Lung (tissue), 12 donors: ENCODE data around the gene PEX5L. TPM values are rescaled to one million over a fixed set of nuclear protein-coding genes. Genes with fewer than 3 reads are reported as not detected.
A peak's percentile ranks its signal among the peaks of the same experiment; 100 is the strongest.

Source experiments
- ATAC-seq: fragments of 200-7000 bp; cut with Tn5 transposase; one replicate; pipeline ENCODE4 v1.9.1; 2020; ENCODE audit warnings: moderate number of reproducible peaks; ENCODE audit not compliant: insufficient read depth, low FRiP score
- DNase-seq, 3 donors: peaks; one replicate each; pipeline ENCODE4 v3.0.0-alpha.2; 2013 to 2017
- H3K27ac ChIP-seq, 2 donors: one replicate each; pipeline ENCODE4 v1.5.1; 2013; ENCODE audit warnings: mild to moderate bottlenecking in 2 of 2, moderate library complexity in 2 of 2, control low read depth in 1 of 2, inconsistent platforms in 1 of 2, low read depth in 1 of 2, low read length in 1 of 2
- H3K27me3 ChIP-seq, 3 donors: one replicate each; pipeline ENCODE4 v1.5.1; 2013; ENCODE audit warnings: low read length in 2 of 3; ENCODE audit not compliant: control insufficient read depth in 3 of 3, insufficient read depth in 3 of 3
- H3K36me3 ChIP-seq, 4 donors: one replicate each; pipeline ENCODE4 v1.5.1; 2013; ENCODE audit warnings: low read length in 4 of 4, mild to moderate bottlenecking in 1 of 4, moderate library complexity in 1 of 4; ENCODE audit not compliant: control insufficient read depth in 4 of 4, insufficient read depth in 4 of 4
- H3K4me1 ChIP-seq, 5 donors: one replicate each; pipeline ENCODE4 v1.5.1; 2013; ENCODE audit warnings: low read length in 5 of 5, mild to moderate bottlenecking in 2 of 5, moderate library complexity in 1 of 5; ENCODE audit not compliant: control insufficient read depth in 5 of 5, insufficient read depth in 5 of 5
- H3K4me3 ChIP-seq: one replicate; pipeline ENCODE4 v1.5.1; 2013; ENCODE audit warnings: mild to moderate bottlenecking, control low read depth, moderate library complexity
- H3K9ac ChIP-seq, 2 donors: one replicate each; pipeline ENCODE4 v1.5.1; 2013; ENCODE audit warnings: low read length in 2 of 2, control low read depth in 1 of 2; ENCODE audit not compliant: insufficient read depth in 1 of 2
- H3K9me3 ChIP-seq, 4 donors: one replicate each; pipeline ENCODE4 v1.5.1; 2013; ENCODE audit warnings: low read length in 3 of 4, mild to moderate bottlenecking in 1 of 4, moderate library complexity in 1 of 4; ENCODE audit not compliant: control insufficient read depth in 4 of 4, insufficient read depth in 3 of 4
- WGBS, 2 donors: extraction: QIAGEN DNeasy Blood & Tissue Kit; methylation state at CpG; one replicate each; pipeline ENCODE4 v1.1.7; 2013; 5-methylcytosine and 5-hydroxymethylcytosine counted together
- polyA plus RNA-seq, 2 donors: library from polyadenylated mRNA; stranded (reverse); fragments of 200-250 nt; gene quantifications; one replicate each; pipeline ENCODE4 v1.2.1, GENCODE V29; 2013
- total RNA-seq, 2 donors: library from RNA; depleted of rRNA in 1 of 2; stranded (reverse); fragments of >200 nt in 1 of 2; gene quantifications; one replicate each; pipeline ENCODE4 v1.2.1, GENCODE V29; 2014 to 2021
- TF ChIP-seq, protein P1 (sequence below): IDR thresholded peaks from 2 replicates; pipeline ENCODE4 v1.5.1; 2012; ENCODE audit warnings: mild to moderate bottlenecking; ENCODE audit errors: control extremely low read depth, extremely low read depth
- donor health status: control.
- donor health status: control.
- donor health status: Bipolar disorder and iron deficiency.
- donor health status: healthy.
- donor health status: DM: yes; HTN: yes; CAD: no.

PEX5L gene
- total and polyA plus RNA-seq, 4 donors: 0.02 to 0.80 (median 0.09) TPM

DNA sequence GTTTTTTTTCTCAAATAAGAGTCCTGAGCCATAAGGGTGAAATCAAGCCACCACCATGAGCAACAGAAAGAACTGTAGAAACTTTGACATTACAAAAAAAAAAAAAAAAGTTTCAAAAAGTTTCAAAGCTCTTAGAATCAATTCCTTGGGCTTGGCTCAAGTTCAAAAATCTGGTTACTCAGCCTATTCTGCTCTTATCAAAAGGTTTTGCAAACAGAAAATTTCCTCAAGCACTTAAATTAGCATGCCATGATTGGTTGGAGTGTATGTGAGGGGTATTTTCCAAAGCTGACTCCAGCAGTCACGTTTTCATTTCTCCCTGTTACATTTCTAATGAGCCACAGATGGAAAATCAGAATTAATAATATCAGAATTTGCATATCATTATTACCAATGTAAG is 12.1 kb upstream of the PEX5L start:
- Histone ChIP-seq H3K4me3 (no peak overlapping the region), H3K27ac (no peak overlapping the region), H3K9me3 (no peaks in the 10 kb centered on the region), H3K36me3 (no peaks in the 10 kb centered on the region), H3K27me3 (no peaks in the 10 kb centered on the region), H3K4me1 (no peaks in the 10 kb centered on the region), H3K9ac (no peak overlapping the region)
- DNase-seq: peak in 2 of 3 donors; percentile 65 to 87
- ATAC-seq: peak; percentile 58
- TF ChIP-seq, protein P1, sequence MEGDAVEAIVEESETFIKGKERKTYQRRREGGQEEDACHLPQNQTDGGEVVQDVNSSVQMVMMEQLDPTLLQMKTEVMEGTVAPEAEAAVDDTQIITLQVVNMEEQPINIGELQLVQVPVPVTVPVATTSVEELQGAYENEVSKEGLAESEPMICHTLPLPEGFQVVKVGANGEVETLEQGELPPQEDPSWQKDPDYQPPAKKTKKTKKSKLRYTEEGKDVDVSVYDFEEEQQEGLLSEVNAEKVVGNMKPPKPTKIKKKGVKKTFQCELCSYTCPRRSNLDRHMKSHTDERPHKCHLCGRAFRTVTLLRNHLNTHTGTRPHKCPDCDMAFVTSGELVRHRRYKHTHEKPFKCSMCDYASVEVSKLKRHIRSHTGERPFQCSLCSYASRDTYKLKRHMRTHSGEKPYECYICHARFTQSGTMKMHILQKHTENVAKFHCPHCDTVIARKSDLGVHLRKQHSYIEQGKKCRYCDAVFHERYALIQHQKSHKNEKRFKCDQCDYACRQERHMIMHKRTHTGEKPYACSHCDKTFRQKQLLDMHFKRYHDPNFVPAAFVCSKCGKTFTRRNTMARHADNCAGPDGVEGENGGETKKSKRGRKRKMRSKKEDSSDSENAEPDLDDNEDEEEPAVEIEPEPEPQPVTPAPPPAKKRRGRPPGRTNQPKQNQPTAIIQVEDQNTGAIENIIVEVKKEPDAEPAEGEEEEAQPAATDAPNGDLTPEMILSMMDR: no peak
- 5 to 55% methylated on average over 1 of the region's 1 CpG for WGBS, 2 donors

DNA sequence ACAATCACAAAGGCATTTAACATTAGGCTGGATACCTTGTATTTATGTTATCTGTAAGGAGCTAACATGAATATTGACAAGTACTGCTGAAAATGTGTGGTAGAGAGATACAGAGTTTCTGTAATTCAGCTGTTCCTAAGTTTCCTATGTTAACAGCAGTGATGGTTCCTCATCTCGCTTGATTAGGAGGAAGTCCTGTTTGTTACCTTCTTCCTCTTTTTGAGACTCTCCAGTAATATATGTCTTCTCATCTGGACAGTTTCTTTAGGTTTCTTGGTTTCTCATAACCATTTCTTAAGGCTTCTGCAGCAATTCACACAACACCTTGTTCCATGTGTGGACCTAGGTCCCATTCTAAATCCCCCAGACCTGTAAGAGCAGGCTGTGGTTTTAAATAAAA is 11.4 kb upstream of the PEX5L start:
- H3K4me3 ChIP-seq: no peak overlapping the region
- H3K4me1 ChIP-seq: no peaks in the 10 kb centered on the region
- no peak overlapping the region for H3K9ac ChIP-seq
- TF ChIP-seq, protein P1: no peak
- no peaks in the 10 kb centered on the region for H3K9me3 ChIP-seq
- H3K27ac ChIP-seq: no peak overlapping the region
- H3K36me3 ChIP-seq: no peaks in the 10 kb centered on the region
- ATAC-seq: no peak
- no peaks in the 10 kb centered on the region for H3K27me3 ChIP-seq
- DNase-seq: no peak
- WGBS, 2 donors: 19 to 39% methylated on average over 1 of the region's 1 CpG

DNA sequence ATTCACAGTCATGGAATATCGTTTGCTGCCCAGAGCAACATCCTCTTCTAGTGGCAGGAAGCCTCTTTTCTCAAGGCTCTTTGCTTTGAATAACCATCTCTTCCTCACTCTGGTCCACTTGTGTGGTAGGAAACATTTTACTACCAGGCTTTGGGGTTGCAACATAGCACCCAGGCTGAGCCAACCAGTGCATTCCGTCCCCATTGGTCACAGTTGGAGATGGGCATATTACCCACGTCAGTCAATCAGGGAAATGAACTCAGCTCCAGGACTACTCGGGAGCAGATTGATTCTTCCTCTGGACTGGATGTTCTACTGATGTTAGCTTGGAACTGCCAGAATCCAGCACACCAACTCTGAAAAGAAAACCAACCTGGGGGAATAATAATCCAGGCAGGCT is 4.2 kb upstream of the PEX5L start:
- H3K27me3 ChIP-seq: peaks cover 3 to 35% (median 25%) of the 10 kb centered on the region in 3 donors
- no peak overlapping the region for H3K4me3 ChIP-seq
- TF ChIP-seq, protein P1: no peak
- no peaks in the 10 kb centered on the region for H3K9me3 ChIP-seq
- ATAC-seq: no peak
- DNase-seq: no peak
- WGBS, 2 donors: 73% methylated on average over 4 of the region's 4 CpGs
- H3K27ac ChIP-seq: no peak overlapping the region
- no peak overlapping the region for H3K9ac ChIP-seq
- H3K36me3 ChIP-seq: no peaks in the 10 kb centered on the region
- H3K4me1 ChIP-seq: peaks cover 0 to 6% (median 0%) of the 10 kb centered on the region in 5 donors

DNA sequence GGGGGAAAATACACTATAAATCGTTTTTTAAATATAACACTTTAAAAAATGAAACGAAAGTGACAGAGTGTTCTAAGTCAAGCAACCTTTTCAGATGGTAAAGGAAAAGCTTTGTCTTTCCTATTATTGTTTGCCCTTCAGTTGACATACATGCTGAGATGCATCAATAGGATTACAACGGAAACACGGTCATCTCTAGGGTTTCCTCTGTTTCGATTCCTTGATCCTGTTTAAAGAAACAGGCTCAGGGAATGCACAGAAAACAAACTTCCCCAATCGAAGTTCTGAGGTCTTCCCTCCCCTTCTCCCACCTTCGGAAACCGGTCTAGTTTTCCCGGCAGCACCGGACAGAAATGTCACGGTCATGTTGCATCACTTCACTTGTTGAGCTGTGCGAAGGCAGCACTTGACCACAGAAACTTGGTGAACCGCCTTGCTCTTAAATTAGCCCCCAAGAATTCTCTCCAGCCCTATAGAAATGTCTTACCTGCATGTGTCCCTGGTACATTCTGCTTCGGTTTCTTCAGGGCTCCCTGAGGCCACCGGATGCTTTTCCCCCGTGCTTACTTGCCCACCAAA is 556 bp downstream of the PEX5L start:
- Histone ChIP-seq H3K4me1 (peaks cover 0 to 6% (median 0%) of the 10 kb centered on the region in 5 donors), H3K4me3 (no peak overlapping the region), H3K27ac (no peak overlapping the region), H3K27me3 (peaks cover 3 to 43% (median 33%) of the 10 kb centered on the region in 3 donors), H3K9me3 (no peaks in the 10 kb centered on the region), H3K36me3 (no peaks in the 10 kb centered on the region), H3K9ac (no peak overlapping the region)
- WGBS, 2 donors: 3 to 4% methylated on average over 16 of the region's 16 CpGs
- ATAC-seq (no peak), DNase-seq (peak in 1 of 3 donors; percentile 1)
- TF ChIP-seq, protein P1: no peak
